ENCODE measurements around the gene GOLGA8J. TPM values are rescaled to one million over a fixed set of nuclear protein-coding genes. Genes with fewer than 3 reads are reported as not detected.

The GOLGA8J gene
- polyA plus RNA-seq, 1 of the 3 experiments (the other 2 are of a cell fraction), result not detected

GRCh38 chr15:30046430-30046829, 36.3 kb upstream of the GOLGA8J start:
- no peaks in the 10 kb centered on the region for H3K79me2 ChIP-seq (ENCODE audit: insufficient read depth)
- H4K20me1 ChIP-seq (ENCODE audit: insufficient read depth), result no peaks in the 10 kb centered on the region
- H3K4me2 ChIP-seq, result no peak overlapping the region
- TF ChIP-seq NRF1 (IDR thresholded peaks at IDR 0.05; ENCODE audit: low read depth, low read length) (no peak), RCOR1 (IDR thresholded peaks at IDR 0.05; ENCODE audit: low read length) (peak; percentile 56; the same call in 1 of the 2 replicates), CHD2 (IDR thresholded peaks at IDR 0.05; ENCODE audit: low read length, partially characterized antibody) (peak; percentile 30)
- WGBS (ENCODE audit: low lambda C conversion rate), result 16% methylated on average over 2 of the region's 2 CpGs
- no peaks in the 10 kb centered on the region for H3F3A ChIP-seq (replicated peaks; ENCODE audit: insufficient read depth)
- H2AFZ ChIP-seq (ENCODE audit: low read depth), result no peak overlapping the region
- ChIA-PET CTCF (interaction anchor here (1.0 to 1.9 kb wide), 4 partner anchors 18 to 378 kb away, joined by 3 to 6 read pairs (median 4); no protein-coding TSS in a partner anchor), POLR2A (interaction anchor here (0.6 kb wide), 1 partner anchor 22 kb away, joined by 3 read pairs; no protein-coding TSS in a partner anchor)
- no peaks in the 10 kb centered on the region for H3K9me3 ChIP-seq
- H3K27me3 ChIP-seq (ENCODE audit: insufficient read depth), result no peaks in the 10 kb centered on the region
- H3K27ac ChIP-seq (ENCODE audit: low read depth in 2 of 2, low read length in 1 of 2), result no peak overlapping the region; a peak in 1 of 4 replicates
- no peaks in the 10 kb centered on the region for H3K9me2 ChIP-seq
- H3K9ac ChIP-seq, result no peak overlapping the region
- no peak overlapping the region for H3K4me3 ChIP-seq (ENCODE audit: low read depth in 2 of 2, low read length in 1 of 2)
- peak; percentile 39 for DNase-seq
- H3K36me3 ChIP-seq (replicated peaks in 1 of 2; ENCODE audit: control insufficient read depth in 1 of 2, insufficient read depth in 2 of 2, low read length in 1 of 2), result no peaks in the 10 kb centered on the region
- H3K4me1 ChIP-seq (ENCODE audit: control insufficient read depth in 1 of 2, insufficient read depth in 2 of 2, low read depth in 1 of 2, low read length in 1 of 2), result peaks cover 0 to 4% of the 10 kb centered on the region in 2 experiments; a peak in 2 of 4 replicates

GRCh38 chr15:30055604-30056003, 27.2 kb upstream of the GOLGA8J start:
- Histone ChIP-seq H3K9ac (no peak overlapping the region), H3F3A (replicated peaks; ENCODE audit: insufficient read depth) (no peaks in the 10 kb centered on the region), H3K4me2 (no peak overlapping the region), H3K27ac (ENCODE audit: low read depth in 2 of 2, low read length in 1 of 2) (no peak overlapping the region), H3K27me3 (ENCODE audit: insufficient read depth) (no peaks in the 10 kb centered on the region), H2AFZ (ENCODE audit: low read depth) (no peak overlapping the region), H3K4me3 (ENCODE audit: low read depth in 2 of 2, low read length in 1 of 2) (no peak overlapping the region), H4K20me1 (ENCODE audit: insufficient read depth) (no peaks in the 10 kb centered on the region), H3K79me2 (ENCODE audit: insufficient read depth) (no peaks in the 10 kb centered on the region), H3K4me1 (ENCODE audit: control insufficient read depth in 1 of 2, insufficient read depth in 2 of 2, low read depth in 1 of 2, low read length in 1 of 2) (no peaks in the 10 kb centered on the region), H3K36me3 (replicated peaks in 1 of 2; ENCODE audit: control insufficient read depth in 1 of 2, insufficient read depth in 2 of 2, low read length in 1 of 2) (no peaks in the 10 kb centered on the region), H3K9me3 (no peaks in the 10 kb centered on the region), H3K9me2 (no peaks in the 10 kb centered on the region)
- ChIA-PET CTCF (no interaction called here), POLR2A (no interaction called here)
- TF ChIP-seq NFIC (IDR thresholded peaks at IDR 0.05; ENCODE audit: borderline replicate concordance) (no peak), NRF1 (IDR thresholded peaks at IDR 0.05; ENCODE audit: low read depth, low read length) (no peak), FOSL2 (IDR thresholded peaks at IDR 0.05; ENCODE audit: borderline replicate concordance, low read depth) (no peak), PBX3 (IDR thresholded peaks at IDR 0.05) (no peak), REST (IDR thresholded peaks at IDR 0.05; ENCODE audit: low read depth, low read length) (no peak)
- no peak for DNase-seq
- 71% methylated on average over 3 of the region's 3 CpGs for WGBS (ENCODE audit: low lambda C conversion rate)
